H1 (cell line): ENCODE measurements around the gene OSTN.

Experiments used
- CEBPB ChIP-seq: IDR thresholded peaks from 2 replicates; pipeline ENCODE4 v1.6.1; 2012; ENCODE audit warnings: low read depth, low read length
- POLR2AphosphoS5 ChIP-seq: IDR thresholded peaks from 2 replicates; pipeline ENCODE4 v1.6.1; 2011; ENCODE audit warnings: low read depth, low read length
- SUZ12 ChIP-seq: fragments of 200-600 bp; sonication (generic); IDR thresholded peaks from 2 replicates; pipeline ENCODE4 v1.6.1; 2012; ENCODE audit warnings: mild to moderate bottlenecking, inconsistent platforms, low read length, moderate library complexity, mixed read lengths
- TF ChIP-seq, protein P1 (sequence below): IDR thresholded peaks from 2 replicates; pipeline ENCODE4 v1.6.1; 2011; ENCODE audit warnings: low read depth, mild to moderate bottlenecking, low read length; ENCODE audit not compliant: insufficient read depth

DNA sequence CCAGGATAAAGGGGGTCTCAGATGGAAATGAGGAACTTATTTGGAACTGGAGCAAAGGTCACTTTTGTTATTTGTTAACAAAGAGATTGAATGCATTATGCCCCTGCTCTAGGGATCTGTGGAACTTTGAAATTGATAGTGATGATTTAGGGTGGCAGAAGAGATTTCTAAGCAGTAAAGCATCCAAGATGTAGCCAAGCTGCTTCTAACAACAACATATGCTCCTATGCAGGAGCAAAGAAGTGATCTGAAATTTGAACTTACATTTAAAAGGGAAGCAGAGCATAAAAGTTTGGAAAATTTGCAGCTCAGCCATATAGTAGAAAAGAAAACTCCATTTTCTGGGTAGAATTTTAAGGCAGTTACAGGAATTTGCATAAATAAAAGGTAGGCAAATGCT, 99.8 kb downstream of the OSTN start:
- TF ChIP-seq, protein P1, sequence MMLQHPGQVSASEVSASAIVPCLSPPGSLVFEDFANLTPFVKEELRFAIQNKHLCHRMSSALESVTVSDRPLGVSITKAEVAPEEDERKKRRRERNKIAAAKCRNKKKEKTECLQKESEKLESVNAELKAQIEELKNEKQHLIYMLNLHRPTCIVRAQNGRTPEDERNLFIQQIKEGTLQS: no peak
- TF ChIP-seq POLR2AphosphoS5: no peak
- TF ChIP-seq CEBPB: no peak
- TF ChIP-seq SUZ12: no peak
